Mesenchymal stem cell (in vitro differentiated cells and primary cell): ENCODE results near the gene RAET1G.
"Not testable (repeated sequence)": the region's sequence is repeated elsewhere in the genome, so short reads cannot be mapped to it uniquely, and the experiment has no call there.

Experiments used
- DNase-seq: peaks from one replicate; pipeline ENCODE4 v3.0.0-alpha.2; 2013
- H2AFZ ChIP-seq: one replicate; pipeline ENCODE4 v1.6.1; 2013; ENCODE audit warnings: low read depth, mild to moderate bottlenecking, control low read depth, inconsistent platforms, low read length, moderate library complexity
- H2AK5ac ChIP-seq: 2 replicates; pipeline ENCODE4 v1.6.1; 2013; ENCODE audit warnings: low read length, moderate library complexity, mild to moderate bottlenecking, inconsistent platforms; ENCODE audit not compliant: severe bottlenecking
- H2BK120ac ChIP-seq: one replicate; pipeline ENCODE4 v1.6.1; 2013; ENCODE audit warnings: low read depth, mild to moderate bottlenecking, inconsistent platforms, low read length, moderate library complexity
- H2BK12ac ChIP-seq, 2 experiments: one replicate each; pipeline ENCODE4 v1.6.1; 2013; ENCODE audit warnings: inconsistent platforms in 2 of 2, low read length in 2 of 2, mild to moderate bottlenecking in 2 of 2, moderate library complexity in 2 of 2, control low read depth in 1 of 2
- H2BK15ac ChIP-seq: one replicate; pipeline ENCODE4 v1.6.1; 2013; ENCODE audit warnings: mild to moderate bottlenecking, low read depth, inconsistent platforms; ENCODE audit not compliant: poor library complexity, severe bottlenecking
- H2BK5ac ChIP-seq: 2 replicates; pipeline ENCODE4 v1.6.1; 2013; ENCODE audit warnings: low read depth, mild to moderate bottlenecking, low read length, control low read depth, inconsistent platforms; ENCODE audit not compliant: poor library complexity, severe bottlenecking
- H3K14ac ChIP-seq, 2 experiments: one replicate each; pipeline ENCODE4 v1.6.1; 2013; ENCODE audit warnings: inconsistent platforms in 2 of 2, low read length in 2 of 2, control low read depth in 1 of 2, mild to moderate bottlenecking in 1 of 2, moderate library complexity in 1 of 2
- H3K18ac ChIP-seq, 2 experiments: one replicate each; pipeline ENCODE4 v1.6.1; 2013; ENCODE audit warnings: inconsistent platforms in 2 of 2, low read length in 2 of 2, control low read depth in 1 of 2, low read depth in 1 of 2, mild to moderate bottlenecking in 1 of 2
- H3K23ac ChIP-seq, 2 experiments: one replicate each; pipeline ENCODE4 v1.6.1; 2013; ENCODE audit warnings: inconsistent platforms in 2 of 2, low read length in 2 of 2, mild to moderate bottlenecking in 2 of 2, moderate library complexity in 2 of 2, control low read depth in 1 of 2
- H3K27ac ChIP-seq: 2 replicates; pipeline ENCODE4 v1.5.1; 2013; ENCODE audit warnings: mild to moderate bottlenecking, moderate library complexity, low read length, control low read depth, inconsistent platforms; ENCODE audit not compliant: poor library complexity, severe bottlenecking
- H3K27me3 ChIP-seq, 2 experiments: 2 replicates each; pipeline versions ENCODE4 v1.6.1 to v1.7.0; 2013; ENCODE audit warnings: low read length in 2 of 2, mild to moderate bottlenecking in 2 of 2, moderate library complexity in 2 of 2, control low read depth in 1 of 2, inconsistent platforms in 1 of 2; ENCODE audit not compliant: control insufficient read depth in 1 of 2, insufficient read depth in 1 of 2
- H3K36me3 ChIP-seq, 2 experiments: 2 replicates each; pipeline versions ENCODE4 v1.6.1 to v1.7.0; 2013; ENCODE audit warnings: low read length in 2 of 2, control low read depth in 1 of 2, inconsistent platforms in 1 of 2, low read depth in 1 of 2, mild to moderate bottlenecking in 1 of 2; ENCODE audit not compliant: insufficient read depth in 2 of 2, control insufficient read depth in 1 of 2
- H3K4ac ChIP-seq, 2 experiments: one replicate each; pipeline ENCODE4 v1.6.1; 2013; ENCODE audit warnings: inconsistent platforms in 2 of 2, low read length in 2 of 2, mild to moderate bottlenecking in 2 of 2, moderate library complexity in 2 of 2, control low read depth in 1 of 2, low read depth in 1 of 2
- H3K4me1 ChIP-seq: 2 replicates; pipeline ENCODE4 v1.6.1; 2013; ENCODE audit warnings: low read depth, low read length, control low read depth; ENCODE audit not compliant: control insufficient read depth, insufficient read depth
- H3K4me2 ChIP-seq: 2 replicates; pipeline ENCODE4 v1.6.1; 2013; ENCODE audit warnings: low read length, mild to moderate bottlenecking, inconsistent platforms; ENCODE audit not compliant: poor library complexity, severe bottlenecking
- H3K4me3 ChIP-seq, 2 experiments: 2 replicates each; pipeline versions ENCODE4 v1.5.1 to v1.7.0; 2013; ENCODE audit warnings: low read length in 2 of 2, mild to moderate bottlenecking in 2 of 2, control low read depth in 1 of 2, low read depth in 1 of 2; ENCODE audit not compliant: insufficient read depth in 1 of 2
- H3K79me1 ChIP-seq: replicated peaks from 2 replicates; pipeline ENCODE4 v1.6.1; 2013; ENCODE audit warnings: mild to moderate bottlenecking, control low read depth, low read length, inconsistent platforms; ENCODE audit not compliant: poor library complexity, severe bottlenecking
- H3K9ac ChIP-seq: 2 replicates; pipeline ENCODE4 v1.7.0; 2013; ENCODE audit warnings: mild to moderate bottlenecking, low read length, moderate library complexity
- H3K9me3 ChIP-seq: 2 replicates; pipeline ENCODE4 v1.7.0; 2013; ENCODE audit warnings: mild to moderate bottlenecking, low read length; ENCODE audit not compliant: control insufficient read depth
- H4K8ac ChIP-seq: one replicate; pipeline ENCODE4 v1.6.1; 2013; ENCODE audit warnings: inconsistent platforms, mild to moderate bottlenecking, low read length, moderate library complexity
- H4K91ac ChIP-seq: one replicate; pipeline ENCODE4 v1.6.1; 2013; ENCODE audit warnings: mild to moderate bottlenecking, low read length, inconsistent platforms
- WGBS: methylation state at CpG from one replicate; pipeline ENCODE4 v1.1.7; 2013; ENCODE audit warnings: mixed read lengths; 5-methylcytosine and 5-hydroxymethylcytosine counted together

RAET1G gene

GRCh38 chr6:149927025-149927424 lies 4.1 kb upstream of the RAET1G start:
- H2BK12ac ChIP-seq, H3K4me2 ChIP-seq, H2BK15ac ChIP-seq, H3K9me3 ChIP-seq, H2BK5ac ChIP-seq, DNase-seq, H3K4me3 ChIP-seq, H3K9ac ChIP-seq, H2AFZ ChIP-seq, H3K14ac ChIP-seq, H3K79me1 ChIP-seq, H3K36me3 ChIP-seq, H3K4ac ChIP-seq, H4K91ac ChIP-seq, H3K27ac ChIP-seq, H4K8ac ChIP-seq, H2AK5ac ChIP-seq, H2BK120ac ChIP-seq, H3K18ac ChIP-seq, H3K23ac ChIP-seq: not testable (repeated sequence)
- Histone ChIP-seq H3K27me3 (peaks cover 20 to 28% of the 10 kb centered on the region in 2 experiments), H3K4me1 (peaks cover 23% of the 10 kb centered on the region)
- 88% methylated on average over 3 of the region's 4 CpGs for WGBS

GRCh38 chr6:149925974-149926777 lies 3.3 kb upstream of the RAET1G start:
- peak overlapping the region; percentile 88 for H3K4me2 ChIP-seq
- peak overlapping the region; percentile 30 for H2BK15ac ChIP-seq
- peak overlapping the region in 1 of 2 experiments; percentile 61 for H3K14ac ChIP-seq
- H3K4me1 ChIP-seq, result peaks cover 23% of the 10 kb centered on the region
- H3K9me3 ChIP-seq, result no peaks in the 10 kb centered on the region
- H3K18ac ChIP-seq, result peak overlapping the region; percentile 25 to 88
- no peaks in the 10 kb centered on the region for H3K36me3 ChIP-seq
- peak; percentile 83 for DNase-seq
- H2BK120ac ChIP-seq, result peak overlapping the region; percentile 57
- H3K27me3 ChIP-seq, result peaks cover 20 to 32% of the 10 kb centered on the region in 2 experiments
- no peak overlapping the region for H3K27ac ChIP-seq
- H4K8ac ChIP-seq, result peak overlapping the region; percentile 97
- H2AK5ac ChIP-seq, result no peak overlapping the region
- H3K9ac ChIP-seq, result peak overlapping the region; percentile 85
- H2BK12ac ChIP-seq, result no peak overlapping the region
- H3K4me3 ChIP-seq, result peak overlapping the region; percentile 60 to 77
- H2AFZ ChIP-seq, result peak overlapping the region; percentile 43
- WGBS, result 6% methylated on average over 27 of the region's 31 CpGs
- no peak overlapping the region for H3K23ac ChIP-seq
- no peak overlapping the region for H2BK5ac ChIP-seq
- H3K4ac ChIP-seq, result peak overlapping the region; percentile 75 to 96
- no peak overlapping the region for H4K91ac ChIP-seq
- no peaks in the 10 kb centered on the region for H3K79me1 ChIP-seq

- 14% methylated on average over 34 of the region's 34 CpGs for WGBS
- Histone ChIP-seq H3K4me2 (peak overlapping the region; percentile 88), H2BK12ac (peak overlapping the region in 1 of 2 experiments; percentile 29), H3K14ac (peak overlapping the region in 1 of 2 experiments; percentile 61), H3K4me1 (peaks cover 23% of the 10 kb centered on the region), H2AK5ac (no peak overlapping the region), H3K4ac (peak overlapping the region; percentile 75 to 96), H4K91ac (peak overlapping the region; percentile 41), H2BK120ac (no peak overlapping the region), H3K79me1 (no peaks in the 10 kb centered on the region), H3K36me3 (no peaks in the 10 kb centered on the region), H3K4me3 (peak overlapping the region; percentile 60 to 77), H3K9me3 (no peaks in the 10 kb centered on the region), H2BK5ac (no peak overlapping the region), H2BK15ac (peak overlapping the region; percentile 30), H3K23ac (no peak overlapping the region), H3K18ac (peak overlapping the region; percentile 25 to 88), H3K27me3 (peaks cover 15 to 34% of the 10 kb centered on the region in 2 experiments), H3K9ac (peak overlapping the region; percentile 85), H3K27ac (no peak overlapping the region), H2AFZ (peak overlapping the region; percentile 43), H4K8ac (peak overlapping the region; percentile 97)
- peak; percentile 24 for DNase-seq
These were observed 2.5 kb upstream of the RAET1G start for GRCh38 chr6:149925253-149925973.

GRCh38 chr6:149924933-149925252 lies 2.0 kb upstream of the RAET1G start:
- WGBS, result 75% methylated on average over 4 of the region's 4 CpGs
- Histone ChIP-seq H3K27me3 (peaks cover 11 to 39% of the 10 kb centered on the region in 2 experiments), H2BK12ac (no peak overlapping the region), H3K9me3 (no peaks in the 10 kb centered on the region), H2AK5ac (no peak overlapping the region), H3K4me1 (peaks cover 23% of the 10 kb centered on the region), H3K14ac (no peak overlapping the region), H3K4me3 (peak overlapping the region in 1 of 2 experiments; percentile 77), H3K18ac (no peak overlapping the region), H3K36me3 (no peaks in the 10 kb centered on the region), H3K23ac (no peak overlapping the region), H3K9ac (peak overlapping the region; percentile 85), H2BK120ac (no peak overlapping the region), H2BK5ac (no peak overlapping the region), H2BK15ac (no peak overlapping the region), H4K8ac (no peak overlapping the region), H2AFZ (no peak overlapping the region), H3K79me1 (no peaks in the 10 kb centered on the region), H3K4me2 (no peak overlapping the region), H3K4ac (no peak overlapping the region), H3K27ac (no peak overlapping the region), H4K91ac (no peak overlapping the region)
- no peak for DNase-seq
